ENCODE data around the gene SPATA31A6.
"Not testable (repeated sequence)": the region's sequence is repeated elsewhere in the genome, so short reads cannot be mapped to it uniquely, and the experiment has no call there.

SPATA31A6 gene

DNA sequence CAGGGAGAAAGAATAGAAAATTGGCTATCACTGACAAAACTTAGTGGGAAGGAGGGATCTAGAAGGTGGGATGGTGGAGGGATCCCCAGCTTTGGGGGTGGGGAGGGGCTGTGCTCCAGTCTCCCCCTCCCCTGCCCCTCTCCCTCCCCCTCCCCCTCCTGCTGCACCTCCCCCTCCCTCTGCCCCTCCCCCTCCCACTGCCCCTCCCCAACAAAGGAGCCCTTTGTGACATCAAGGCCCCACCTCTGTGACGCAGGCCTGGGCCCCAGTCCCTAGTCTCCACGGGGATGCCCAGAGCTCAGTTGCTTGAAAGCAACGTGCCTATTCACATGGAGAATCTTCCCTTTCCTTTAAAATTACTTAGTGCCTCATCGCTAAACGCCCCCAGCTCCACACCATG lies at the start of gene SPATA31A6:
Gene SPATA31A6 (plus strand): TSS at position 301 of the 400 bp plus-strand sequence. CDS start 29 bp downstream, at position 330.
- not testable (repeated sequence) for DNase-seq (ENCODE audit: low read depth in 2 of 2)

DNA sequence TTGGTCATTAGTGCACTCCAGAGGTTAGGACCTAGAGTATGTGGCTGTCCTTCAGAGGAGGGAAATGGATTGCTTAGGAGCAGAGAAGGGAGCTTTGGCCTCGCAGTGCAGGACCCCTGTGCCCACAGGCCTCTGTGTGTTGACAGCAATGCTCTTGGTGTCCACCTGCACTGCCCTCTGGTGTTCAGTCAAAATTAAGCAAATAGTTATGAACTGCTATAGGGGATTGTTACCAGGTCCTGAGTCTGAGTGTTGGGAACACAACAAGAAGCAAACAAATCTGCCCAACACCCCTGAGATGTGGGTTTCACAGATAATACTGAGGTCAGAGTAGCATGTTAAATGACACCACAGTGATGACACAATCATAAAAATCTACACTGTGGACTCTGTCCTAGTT lies 23.2 kb upstream of the SPATA31A6 start:
- DNase-seq (ENCODE audit: low read depth in 2 of 2), result not testable (repeated sequence)

- DNase-seq (ENCODE audit: low read depth in 2 of 2), result not testable (repeated sequence)
These were observed 36.4 kb downstream of the SPATA31A6 start for GRCh38 chr9:42219861-42220260.

- not testable (repeated sequence) for DNase-seq (ENCODE audit: low read depth in 2 of 2)
These were observed 39.8 kb downstream of the SPATA31A6 start for GRCh38 chr9:42223230-42223629.

DNA sequence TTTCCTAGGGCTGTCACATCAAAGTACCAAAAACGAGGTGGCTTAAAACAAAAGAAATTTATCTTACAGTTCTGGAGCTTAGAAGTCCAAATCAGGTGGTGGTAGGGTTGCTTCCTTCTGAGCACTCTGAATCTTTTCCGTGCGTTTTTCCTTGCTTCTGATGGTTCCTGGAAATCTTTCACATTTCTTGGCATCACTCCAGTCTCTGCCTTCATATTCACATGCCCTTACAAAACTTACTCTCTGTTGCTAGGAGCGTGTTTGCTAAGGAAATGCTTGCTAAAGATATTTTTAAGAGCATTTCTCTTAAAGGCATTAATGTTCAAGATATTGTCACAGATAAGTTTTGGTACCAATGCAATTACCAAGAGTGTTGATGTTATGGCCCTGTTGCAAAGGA lies 49.6 kb downstream of the SPATA31A6 start:
- not testable (repeated sequence) for DNase-seq (ENCODE audit: low read depth in 2 of 2)

DNA sequence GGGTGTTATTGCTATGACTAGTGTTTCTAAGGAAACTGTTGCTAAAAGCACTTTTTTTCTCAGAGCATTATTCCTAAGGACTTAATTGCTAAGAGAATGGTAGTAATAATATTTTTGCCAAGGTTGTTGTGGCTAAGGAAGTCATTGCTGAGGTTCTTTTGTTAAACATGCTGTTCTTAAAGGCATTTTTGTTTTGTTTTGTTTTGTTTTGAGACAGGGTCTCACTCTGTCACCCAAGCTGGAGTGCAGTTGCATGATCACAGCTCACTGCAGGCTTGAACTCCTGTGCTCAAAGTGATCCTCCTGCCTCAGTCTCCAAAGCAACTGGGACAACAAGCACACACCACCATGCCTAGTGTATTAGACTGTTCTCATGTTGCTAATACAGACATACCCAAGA lies 51.2 kb downstream of the SPATA31A6 start:
- not testable (repeated sequence) for DNase-seq (ENCODE audit: low read depth in 2 of 2)

GRCh38 chr9:42235352-42235991 lies 52.0 kb downstream of the SPATA31A6 start:
- not testable (repeated sequence) for DNase-seq (ENCODE audit: low read depth in 2 of 2)

DNA sequence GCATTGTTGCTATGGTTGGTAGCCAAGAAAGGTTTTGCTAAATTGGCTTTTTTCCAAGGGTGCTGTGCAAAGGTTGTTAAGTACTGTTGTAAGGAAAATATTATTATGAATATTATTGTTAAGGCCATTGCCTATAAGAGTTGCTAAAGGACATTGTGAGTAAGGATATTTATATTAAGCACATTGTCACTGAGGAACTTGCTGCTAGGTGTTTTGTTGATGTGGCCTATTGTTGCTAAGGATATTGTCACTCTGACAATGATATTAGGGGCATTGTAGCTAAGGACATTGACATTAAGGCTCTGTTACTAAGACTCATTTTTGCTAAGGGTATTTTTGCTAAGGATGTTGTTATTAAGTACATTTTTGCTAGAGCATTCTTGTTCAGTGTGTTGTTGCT lies 52.6 kb downstream of the SPATA31A6 start:
- not testable (repeated sequence) for DNase-seq (ENCODE audit: low read depth in 2 of 2)

DNA sequence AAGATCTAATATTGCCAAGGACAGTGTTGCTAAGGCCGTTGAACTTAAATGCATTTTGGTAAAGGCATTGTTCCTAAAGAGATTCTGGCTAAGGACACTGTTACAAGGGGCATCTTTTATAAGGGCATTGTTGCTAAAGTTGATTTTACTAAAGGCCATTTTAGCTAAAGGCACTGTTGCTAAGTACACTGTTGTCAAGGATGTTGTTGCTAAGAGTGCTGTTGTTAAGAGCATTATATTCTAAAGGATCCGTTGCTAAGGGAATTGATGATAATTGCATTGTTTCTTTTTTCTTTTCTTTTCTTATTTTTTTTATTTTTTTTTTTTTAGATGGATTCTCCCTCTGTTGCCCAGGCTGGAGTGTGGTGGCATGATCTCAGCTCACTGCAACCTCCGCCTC lies 53.9 kb downstream of the SPATA31A6 start:
- not testable (repeated sequence) for DNase-seq (ENCODE audit: low read depth in 2 of 2)

GRCh38 chr9:42238862-42239261 lies 55.4 kb downstream of the SPATA31A6 start:
- not testable (repeated sequence) for DNase-seq (ENCODE audit: low read depth in 2 of 2)

All from stimulated activated CD4-positive, alpha-beta T cell treated with anti-CD3 and anti-CD28 coated beads, Interleukin-12 subunit alpha, Interleukin-12 subunit beta, amount 100 ng/mL, for 24 hours (primary cell).